HG03457 (cell line): ENCODE results near the gene PCNX4.

Experiments used
- ATAC-seq: cut with Tn5 transposase; IDR thresholded peaks from one replicate; pipeline ENCODE4 v1.9.1; 2021; ENCODE audit warnings: moderate number of reproducible peaks; ENCODE audit not compliant: unreplicated experiment

PCNX4 gene

DNA sequence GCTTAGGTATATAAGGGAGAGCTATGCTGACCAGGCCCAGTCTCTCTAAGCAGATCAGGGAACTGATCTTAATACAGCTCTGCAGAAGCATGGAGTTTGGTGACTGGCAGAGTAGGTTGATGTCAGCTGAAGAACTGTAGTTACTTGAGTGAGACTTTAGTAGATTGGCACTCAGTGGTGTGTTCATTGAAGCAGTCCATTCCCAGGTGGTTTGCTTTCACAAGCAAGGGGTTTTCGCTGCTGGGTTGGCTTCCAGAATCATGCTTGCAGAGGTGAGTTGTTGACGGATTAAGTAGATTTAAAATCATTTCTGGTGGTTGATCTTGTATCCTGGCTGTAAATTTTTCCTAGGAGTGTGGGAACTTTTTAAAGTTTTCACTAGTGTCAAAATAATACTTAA lies 80.0 kb downstream of the PCNX4 start:
- no peak for ATAC-seq

DNA sequence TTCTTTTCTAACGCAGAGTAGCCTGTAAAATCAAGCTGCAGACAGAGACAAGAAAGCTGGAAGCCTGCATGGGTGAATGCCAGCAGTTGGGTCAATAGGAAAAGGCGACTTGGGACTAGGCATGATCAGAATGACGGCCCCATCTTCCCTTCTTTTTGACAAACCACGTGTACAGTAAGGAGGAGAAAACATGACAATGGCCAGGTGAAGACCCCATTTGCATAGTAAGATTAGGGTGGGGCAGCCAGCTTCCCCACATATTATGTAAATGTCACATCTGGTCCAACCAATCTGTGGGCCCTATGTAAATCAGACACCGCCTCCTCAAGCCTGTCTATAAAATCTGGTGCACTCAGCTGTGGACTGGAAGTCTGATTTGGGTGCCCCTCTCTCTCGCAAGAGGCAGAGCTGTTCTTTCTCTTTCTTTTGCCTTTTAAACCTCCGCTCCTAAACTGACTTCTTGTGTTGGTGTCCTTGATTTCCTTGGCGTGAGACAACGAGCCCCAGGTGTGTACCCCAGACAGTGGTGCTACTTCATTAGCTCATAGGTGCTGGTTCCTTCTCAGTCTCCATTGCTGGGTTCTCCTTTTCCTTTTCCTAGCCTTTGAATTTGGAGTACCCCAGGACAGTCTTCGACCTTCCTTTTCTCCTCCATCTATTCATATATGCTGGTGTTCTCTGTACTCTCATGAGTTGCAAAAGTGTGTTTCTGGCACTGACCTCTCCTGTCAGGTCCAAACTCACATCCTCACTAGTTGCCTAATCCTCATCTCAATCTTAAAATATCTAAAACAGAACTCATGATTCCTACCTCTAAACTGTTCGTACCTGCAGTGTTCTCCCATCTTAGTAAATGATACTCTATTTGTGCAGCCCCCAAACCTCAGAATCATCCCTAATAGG lies 82.9 kb downstream of the PCNX4 start:
- ATAC-seq, result no peak

DNA sequence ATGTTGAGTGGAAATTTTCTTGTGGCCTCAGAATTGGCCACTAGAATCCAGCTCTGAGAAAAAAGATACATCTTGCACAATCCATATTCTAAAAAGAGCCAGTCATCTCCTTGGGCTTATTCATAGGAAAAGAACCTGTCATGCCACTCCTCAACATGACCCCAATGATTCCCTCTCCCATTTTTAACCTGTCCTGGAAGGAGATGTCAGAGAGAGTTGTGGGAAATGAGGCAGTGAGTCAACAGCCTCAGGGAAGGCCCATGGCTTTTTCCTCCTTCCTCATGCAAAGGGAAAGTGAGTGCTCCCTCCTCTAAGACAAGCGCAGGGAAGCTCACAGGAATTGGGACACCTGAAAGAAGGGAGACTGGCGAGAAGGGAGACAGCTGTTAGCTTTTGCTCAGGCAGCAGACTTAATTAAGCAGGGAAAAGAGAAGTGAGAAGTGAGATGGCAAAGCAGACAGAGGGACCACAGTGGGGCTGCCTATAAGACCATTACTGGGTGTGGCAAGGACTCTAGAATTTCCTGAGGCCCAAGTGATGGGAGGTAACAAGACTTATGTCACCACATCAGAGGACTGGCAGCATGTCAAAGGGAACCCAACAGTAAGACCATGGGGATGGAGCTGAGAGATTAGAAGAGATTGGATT lies 83.7 kb downstream of the PCNX4 start:
- no peak for ATAC-seq

DNA sequence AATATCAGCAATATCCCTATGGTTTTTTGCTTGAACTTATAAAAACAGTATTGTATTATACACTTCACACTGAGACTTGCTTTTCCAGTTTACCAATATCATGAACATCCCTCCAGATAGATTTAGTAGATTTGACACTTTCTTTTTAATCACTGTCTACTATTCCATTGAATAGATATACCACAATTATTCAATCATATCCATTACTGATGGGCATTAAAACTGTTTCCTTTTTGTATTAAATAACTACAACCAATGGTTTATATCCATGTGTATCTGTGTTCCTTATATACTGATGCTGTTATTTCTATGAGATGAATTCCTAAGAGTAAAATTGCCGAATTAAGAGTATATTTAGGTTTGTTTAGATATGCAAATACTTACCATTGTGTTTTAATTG lies 86.4 kb downstream of the PCNX4 start:
- no peak for ATAC-seq

DNA sequence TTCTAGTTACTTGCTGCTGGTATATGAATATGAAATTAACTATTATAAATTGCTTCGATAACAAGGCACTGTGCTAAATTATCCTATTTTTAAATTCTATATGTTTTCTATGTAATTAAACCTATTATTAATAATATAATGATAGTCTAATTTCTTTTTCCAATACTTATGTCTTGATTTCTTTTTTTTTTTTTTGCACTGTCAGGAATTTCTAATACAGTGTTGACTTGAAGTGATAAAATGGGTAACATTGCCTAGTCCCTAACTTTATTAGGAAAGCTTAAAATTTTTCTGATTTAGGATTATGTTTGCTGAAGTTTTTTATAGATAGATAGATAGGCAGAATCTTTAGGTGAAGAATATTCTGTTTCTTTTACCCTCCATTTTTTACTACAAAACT lies 87.1 kb downstream of the PCNX4 start:
- no peak for ATAC-seq

DNA sequence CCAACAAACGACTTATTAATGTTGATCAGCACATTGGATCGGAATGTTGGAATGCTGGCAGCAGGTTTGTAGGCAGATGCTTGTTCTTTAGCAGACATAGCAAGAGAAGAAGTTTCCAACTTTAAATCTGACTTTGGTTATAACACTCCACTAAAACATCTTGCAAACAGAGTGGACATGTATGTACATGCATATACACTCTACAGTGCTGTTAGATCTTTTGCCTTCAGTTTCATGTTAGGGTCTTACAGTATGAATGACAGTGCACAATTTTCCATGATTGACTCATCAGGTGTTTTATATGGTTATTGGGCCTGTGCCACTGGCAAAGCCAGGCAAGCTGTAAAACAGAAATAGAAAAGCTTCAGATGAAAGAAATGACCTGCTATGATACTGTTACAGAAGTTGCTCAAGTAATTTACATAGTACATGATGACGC lies 87.7 kb downstream of the PCNX4 start:
- no peak for ATAC-seq

DNA sequence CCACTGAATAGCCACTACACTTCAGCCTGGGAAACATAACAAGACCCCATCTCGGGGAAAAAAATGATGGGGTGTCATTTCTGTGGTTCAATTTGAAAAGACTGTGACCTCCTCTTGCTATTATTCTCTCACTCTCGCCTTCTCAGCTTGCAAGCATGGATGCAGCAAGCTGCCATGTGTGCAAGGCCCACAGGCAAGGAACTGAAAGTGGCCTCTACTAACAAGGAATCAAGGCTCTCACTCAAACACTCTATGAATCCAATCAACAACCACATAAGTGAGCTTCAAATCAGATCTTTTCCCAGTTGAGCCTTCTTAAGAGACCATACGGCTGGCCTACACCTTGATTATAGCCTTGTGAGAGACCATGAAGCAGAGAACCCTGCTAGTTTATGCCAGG lies 91.4 kb downstream of the PCNX4 start:
- no peak for ATAC-seq

DNA sequence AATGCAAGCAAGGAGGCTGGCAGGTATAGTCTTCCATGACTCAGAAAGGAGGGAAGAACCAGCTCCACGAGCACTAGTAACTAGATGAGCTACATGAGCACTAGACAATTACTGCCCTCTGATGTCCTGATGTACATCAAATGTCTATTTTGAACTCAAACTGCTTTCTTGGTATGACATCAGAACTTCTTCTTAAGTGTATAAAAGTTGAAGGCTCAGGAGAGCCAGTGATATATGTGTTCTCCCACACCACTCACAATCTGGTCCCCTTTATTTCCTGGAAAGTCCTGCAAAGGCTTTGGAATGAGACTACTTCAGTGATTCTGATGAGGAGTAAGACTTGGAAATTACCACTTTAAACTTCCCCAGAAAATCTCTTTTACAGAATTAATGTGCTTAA lies 92.0 kb downstream of the PCNX4 start:
- no peak for ATAC-seq

DNA sequence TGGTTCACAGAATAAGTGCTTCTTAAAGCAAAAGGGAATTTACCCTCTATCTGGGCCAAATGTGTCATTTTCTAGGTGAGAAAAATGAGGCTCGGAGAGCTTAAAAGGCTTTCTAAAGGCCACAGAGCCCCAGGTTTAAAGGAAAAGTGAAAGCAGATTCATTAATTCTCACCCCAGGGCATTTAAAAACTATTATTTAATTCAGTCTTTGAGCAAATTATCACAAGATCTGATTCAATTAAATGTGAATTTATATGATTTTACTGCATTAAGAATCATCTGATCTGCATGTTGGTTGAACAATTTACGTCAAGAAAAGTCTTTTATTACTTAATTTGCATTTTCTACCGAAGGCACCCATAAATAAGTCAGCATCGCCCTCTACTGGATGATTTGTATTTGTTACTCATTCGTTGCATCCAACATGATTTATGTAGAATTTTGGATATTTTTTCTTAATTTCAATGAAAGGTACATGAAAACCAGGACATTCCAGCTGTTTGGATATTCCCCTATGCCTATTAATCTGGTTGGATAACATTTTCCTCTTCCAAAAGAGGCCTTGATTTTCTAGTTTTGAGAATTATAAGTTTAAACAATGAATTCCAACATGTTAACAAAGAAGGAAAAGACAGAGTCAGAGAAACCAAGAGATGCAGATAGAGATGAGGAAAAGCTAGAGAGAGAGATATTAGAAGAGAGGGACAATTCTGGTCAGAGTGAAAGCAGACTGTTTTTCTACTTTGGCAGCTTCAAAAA lies 92.6 kb downstream of the PCNX4 start:
- ATAC-seq, result no peak

DNA sequence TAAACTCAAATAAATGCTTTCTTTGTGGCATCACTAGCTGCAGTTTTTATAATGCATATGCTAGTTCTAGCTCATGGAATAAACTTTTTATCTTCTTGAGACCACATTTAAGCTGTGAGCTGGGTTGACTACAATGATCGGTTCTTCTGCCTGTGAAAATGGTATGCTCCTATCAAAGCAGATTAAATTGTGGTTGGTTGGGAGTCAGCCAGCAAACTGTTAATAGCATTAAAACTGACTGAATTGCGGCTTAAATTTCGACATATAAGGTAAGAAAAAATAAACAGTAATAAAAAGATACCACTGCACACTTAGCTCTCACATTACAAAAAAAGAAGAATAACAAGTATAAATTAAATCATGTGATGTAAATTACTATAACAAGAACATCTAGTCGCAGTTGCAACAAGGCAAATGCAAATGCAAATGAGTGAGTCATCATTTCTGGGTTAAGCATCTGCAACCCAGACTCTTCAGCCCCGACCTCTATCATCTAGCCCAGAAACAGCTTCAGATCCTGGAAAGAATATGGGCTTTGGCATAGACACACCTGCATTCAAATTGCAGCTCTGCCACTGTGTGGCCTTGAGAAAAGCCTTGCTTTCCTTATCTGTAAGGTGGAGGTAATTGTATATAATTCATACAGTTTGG lies 93.3 kb downstream of the PCNX4 start:
- ATAC-seq, result no peak

DNA sequence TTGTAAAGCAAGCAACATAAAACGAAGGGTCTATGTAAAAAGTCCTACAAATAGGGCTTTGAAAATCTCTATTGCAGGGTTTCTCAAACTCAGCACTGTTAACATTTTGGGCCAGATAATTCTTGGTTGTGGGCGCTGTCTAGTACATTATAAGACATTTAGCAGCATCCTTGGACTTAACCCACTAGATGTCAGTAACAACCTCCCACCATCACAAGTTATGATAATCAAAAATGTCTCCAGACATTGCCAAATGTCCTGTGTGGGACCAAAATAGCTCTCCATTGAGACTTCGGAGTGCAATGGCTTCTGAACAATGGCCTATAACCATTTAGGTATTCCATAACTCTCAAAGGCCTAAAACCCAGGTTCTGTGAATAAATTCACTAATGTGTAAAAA lies 96.4 kb downstream of the PCNX4 start:
- ATAC-seq, result no peak

DNA sequence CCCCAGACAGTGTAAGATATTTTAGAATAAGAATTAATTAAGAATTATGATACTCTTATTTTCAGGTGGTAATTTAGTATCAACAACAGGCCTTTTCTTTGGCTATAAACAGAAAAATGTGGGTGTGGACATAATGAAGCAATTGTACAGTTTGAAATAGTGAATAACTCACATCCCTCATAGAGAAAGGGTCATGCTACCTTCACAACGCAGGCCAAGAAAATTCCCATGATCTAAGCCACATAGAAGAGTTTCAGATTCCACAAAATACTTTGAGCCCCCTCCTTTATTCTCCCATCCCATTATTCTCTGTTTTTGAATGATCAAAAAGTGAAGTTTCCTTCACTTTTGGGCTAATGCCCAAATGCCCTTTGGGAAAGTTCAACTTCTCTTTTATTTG lies 97.0 kb downstream of the PCNX4 start:
- no peak for ATAC-seq

DNA sequence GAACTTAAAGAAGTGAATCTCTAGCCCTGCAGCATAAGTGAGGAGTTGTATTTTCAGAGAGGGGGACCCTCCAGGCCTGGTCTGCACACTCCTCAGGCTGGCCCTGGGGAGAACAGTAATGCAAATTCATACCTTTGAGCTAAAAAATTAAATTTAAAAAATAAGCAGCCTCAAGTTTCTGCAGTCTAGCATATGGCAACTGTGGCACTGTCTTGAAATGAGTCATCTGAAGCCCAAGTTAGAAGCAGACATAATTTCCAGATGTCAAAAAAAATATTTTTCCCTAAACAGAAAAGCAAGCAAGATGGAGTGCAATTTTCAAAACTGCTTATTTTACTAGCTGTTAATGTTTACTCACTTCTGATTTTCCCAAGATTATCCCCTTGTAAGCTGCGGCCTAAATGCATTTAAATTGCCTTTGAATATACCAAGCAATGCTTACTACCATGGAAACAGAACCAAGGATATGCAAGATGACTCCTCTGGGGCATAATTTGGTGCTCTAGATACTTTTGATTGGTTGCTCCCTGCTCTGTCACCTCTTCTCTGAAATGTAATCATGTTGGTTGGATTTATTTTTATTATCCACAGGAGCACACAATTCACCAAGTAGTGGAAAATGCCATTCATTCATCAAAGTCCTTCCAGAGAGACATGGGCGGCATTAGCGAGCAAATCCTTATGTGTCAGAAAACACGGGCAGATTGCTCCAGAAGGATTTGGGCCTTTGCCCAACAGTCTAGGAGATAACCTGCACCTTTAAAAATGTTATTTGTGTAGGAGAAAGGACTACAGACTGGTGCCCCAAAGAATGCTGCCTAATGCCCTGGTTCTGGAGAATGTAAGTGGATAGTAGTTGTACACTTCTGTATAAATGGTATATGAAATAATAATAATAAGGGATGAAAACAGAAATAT lies 98.5 kb downstream of the PCNX4 start:
- no peak for ATAC-seq

DNA sequence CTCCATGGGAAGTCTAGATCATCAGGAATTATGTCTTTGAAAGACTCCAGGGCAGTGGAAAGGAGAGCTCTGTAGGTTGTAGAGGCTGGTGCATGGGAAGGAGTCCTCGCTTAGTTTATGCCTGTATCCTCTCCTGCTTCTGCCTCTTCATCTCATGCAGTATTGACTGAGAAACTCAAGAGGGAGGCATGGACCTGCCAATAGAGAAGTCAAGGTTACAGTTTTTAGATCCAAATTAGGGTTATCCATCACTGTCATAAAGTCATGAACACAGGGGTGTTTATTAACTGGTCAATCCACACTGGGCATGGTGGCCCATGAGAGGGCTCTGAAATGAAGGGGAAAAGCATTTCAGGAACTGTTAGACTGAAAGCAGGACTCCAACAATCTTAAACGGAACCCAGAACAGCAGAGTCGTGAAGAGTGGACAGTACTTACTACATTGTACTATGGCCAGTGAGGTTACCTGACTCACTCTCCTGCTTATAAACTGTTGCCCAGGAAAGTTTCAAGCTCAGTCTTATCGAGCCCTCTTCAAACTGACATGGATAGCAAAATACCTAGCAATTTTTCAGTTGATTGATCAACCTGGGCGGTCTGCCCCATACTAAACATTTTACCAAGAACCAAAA lies 103.6 kb downstream of the PCNX4 start:
- ATAC-seq, result no peak

DNA sequence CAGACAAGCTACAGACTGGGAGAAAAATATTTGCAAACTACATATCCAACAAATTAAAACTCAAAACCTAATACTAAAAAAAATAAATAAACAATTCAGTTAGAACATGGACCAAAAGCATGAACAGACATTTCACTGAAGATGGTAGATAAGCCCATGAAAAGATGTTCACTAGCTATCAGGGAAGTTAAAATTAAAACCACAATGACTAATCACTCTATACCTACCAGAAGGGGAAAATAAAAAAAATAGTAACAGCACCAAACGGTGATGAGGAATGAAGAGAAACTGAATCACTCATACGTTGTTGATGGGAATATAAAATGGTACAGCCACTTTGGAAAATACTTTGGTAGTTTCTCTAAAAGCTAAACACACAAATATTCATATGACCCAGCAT lies 104.6 kb downstream of the PCNX4 start:
- no peak for ATAC-seq

DNA sequence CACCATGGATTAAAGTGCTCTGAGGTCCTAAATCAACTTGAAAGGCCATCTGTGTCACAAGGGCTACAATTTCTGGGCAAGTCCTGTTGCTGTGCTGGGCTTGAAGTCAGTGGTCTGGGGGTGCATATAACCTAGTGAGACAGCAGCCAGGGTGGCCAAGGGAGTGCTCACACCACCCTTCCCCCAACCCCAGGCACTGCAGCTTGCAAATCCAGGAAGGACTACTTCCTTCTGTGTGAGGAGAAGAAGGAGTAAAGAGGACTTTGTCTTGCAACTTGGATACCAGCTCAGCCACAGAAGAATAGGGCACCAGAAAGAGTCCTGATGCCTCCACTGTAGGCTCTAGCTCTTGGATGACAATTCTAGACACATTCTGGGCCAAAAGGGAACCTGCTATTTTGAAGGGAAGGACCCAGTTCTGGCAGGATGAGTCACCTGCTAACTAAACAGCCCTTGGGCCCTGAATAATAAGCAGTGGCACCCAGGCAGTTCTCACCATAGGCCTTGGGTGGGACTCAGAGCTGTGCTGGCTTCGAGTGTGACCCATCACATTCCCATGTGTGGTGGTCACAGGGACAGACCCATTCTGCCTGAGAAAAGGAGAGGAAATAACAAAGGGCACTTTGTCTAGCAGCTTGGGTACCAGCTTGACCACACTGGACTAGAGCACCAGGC lies 106.0 kb downstream of the PCNX4 start:
- no peak for ATAC-seq

DNA sequence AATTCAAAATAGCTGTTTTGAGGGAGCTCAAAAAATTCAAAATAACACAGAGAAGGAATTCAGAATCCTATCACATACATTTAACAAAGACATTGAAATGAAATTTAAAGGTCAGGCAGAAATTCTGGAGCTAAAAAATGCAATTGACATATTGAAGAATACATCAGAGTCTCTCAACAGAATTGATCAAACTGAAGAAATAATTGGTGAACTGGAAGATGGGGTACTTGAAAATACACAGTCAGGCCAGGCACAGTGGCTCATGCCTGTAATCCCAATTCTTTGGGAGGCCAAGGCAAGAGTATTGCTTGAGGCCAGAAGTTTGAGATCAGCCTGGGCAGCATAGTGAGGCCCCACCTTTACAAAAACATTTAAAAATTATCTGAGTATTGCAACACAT lies 107.6 kb downstream of the PCNX4 start:
- ATAC-seq, result no peak

DNA sequence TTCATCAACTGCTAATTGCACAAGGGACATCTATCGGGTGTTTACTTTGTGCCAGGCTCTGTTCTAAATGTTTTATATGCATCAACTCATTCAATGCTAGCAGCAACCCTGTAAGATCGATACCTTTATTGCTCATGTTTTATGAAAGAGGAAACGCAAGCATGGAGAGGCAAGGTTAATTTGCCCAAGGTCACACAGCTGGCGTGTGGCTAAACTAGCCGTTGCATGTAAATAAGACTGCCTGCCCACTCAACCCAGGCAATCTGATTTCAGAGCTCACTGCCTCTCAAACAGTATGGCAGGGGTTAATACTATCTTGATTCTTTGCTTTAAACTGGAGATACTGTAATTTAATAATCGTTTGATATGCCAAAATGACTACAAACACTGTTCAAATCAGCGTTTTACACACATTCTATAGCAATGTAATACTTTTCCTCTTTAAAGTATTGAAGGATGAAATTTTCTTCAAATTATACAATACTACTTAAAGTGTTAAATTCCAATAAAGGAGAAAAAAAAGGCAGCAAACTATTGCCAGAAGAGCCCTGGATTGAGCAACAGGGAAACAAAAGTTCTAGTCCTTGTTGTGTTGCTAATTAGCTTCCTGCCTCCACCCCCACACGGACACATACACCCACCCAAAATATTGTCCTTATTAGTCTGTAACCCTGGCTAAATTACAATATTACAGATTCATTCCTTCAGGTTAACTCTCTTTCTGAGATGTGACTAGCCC lies 112.5 kb downstream of the PCNX4 start:
- ATAC-seq, result peak; percentile 65
